HEK293 (cell line): ENCODE data around the gene TMEM125.

Source experiments
- CTCF ChIA-PET: fragments of 350-600 bp; formaldehyde crosslinking; extraction: SDS; loops from one replicate; lab custom pipeline; 2021; ENCODE audit warnings: antibody characterized with exemption; lab: Yijun Ruan, JAX
- POLR2A ChIA-PET: fragments of 300-600 bp; formaldehyde crosslinking; extraction: SDS; loops from one replicate; lab custom pipeline; 2020; ENCODE audit warnings: antibody characterized with exemption, inconsistent platforms; lab: Yijun Ruan, JAX
- H3K27ac ChIP-seq: fragments of 200-500 bp; sonication (Bioruptor generic); 2 replicates; pipeline ENCODE4 v1.5.1; 2014; ENCODE audit warnings: low read depth, low read length, control low read depth, inconsistent platforms; ENCODE audit errors: extremely low read depth
- H3K36me3 ChIP-seq, 2 experiments: fragments of 200-500 bp in 1 of 2; sonication (Bioruptor generic) in 1 of 2; 1 replicate in 1 of 2; 2 replicates in 1 of 2; pipeline ENCODE4 v1.5.1; 2014 to 2017; ENCODE audit warnings: inconsistent platforms in 2 of 2, low read length in 2 of 2; ENCODE audit not compliant: control insufficient read depth in 2 of 2, insufficient read depth in 1 of 2
- H3K4me1 ChIP-seq: fragments of 200-500 bp; sonication (Bioruptor generic); 2 replicates; pipeline ENCODE4 v1.5.1; 2014; ENCODE audit warnings: mild to moderate bottlenecking, low read length, inconsistent platforms; ENCODE audit not compliant: control insufficient read depth, insufficient read depth
- H3K4me3 ChIP-seq: 2 replicates; pipeline ENCODE4 v1.5.1; 2011; ENCODE audit warnings: low read depth, mild to moderate bottlenecking, control low read depth, low read length, moderate library complexity
- H3K9me3 ChIP-seq: fragments of 200-500 bp; sonication (Bioruptor generic); 2 replicates; pipeline ENCODE4 v1.5.1; 2014; ENCODE audit warnings: low read depth, low read length, inconsistent platforms; ENCODE audit not compliant: control insufficient read depth, insufficient read depth
- ATF2 ChIP-seq: fragments of 450-650 bp; formaldehyde crosslinking; IDR thresholded peaks from 2 replicates; pipeline ENCODE4 v1.5.1; 2016; ENCODE audit warnings: missing biosample characterization, missing genetic modification characterization, low read depth
- EGR2 ChIP-seq: fragments of 450-650 bp; formaldehyde crosslinking; IDR thresholded peaks from 2 replicates; pipeline ENCODE4 v1.5.1; 2016; ENCODE audit warnings: low read depth, missing biosample characterization, missing genetic modification characterization
- MZF1 ChIP-seq: fragments of 450-650 bp; formaldehyde crosslinking; IDR thresholded peaks from 2 replicates; pipeline ENCODE4 v1.5.1; 2017; ENCODE audit warnings: missing biosample characterization, missing genetic modification characterization, borderline replicate concordance
- ZBTB17 ChIP-seq: fragments of 450-650 bp; formaldehyde crosslinking; IDR thresholded peaks from 2 replicates; pipeline ENCODE4 v1.5.1; 2016; ENCODE audit warnings: missing biosample characterization, missing genetic modification characterization
- ZNF10 ChIP-seq: fragments of 450-650 bp; formaldehyde crosslinking; IDR thresholded peaks from 2 replicates; pipeline ENCODE4 v1.5.1; 2017; ENCODE audit warnings: missing biosample characterization, missing genetic modification characterization
- ZNF114 ChIP-seq: fragments of 450-650 bp; formaldehyde crosslinking; IDR thresholded peaks from 2 replicates; pipeline ENCODE4 v1.5.0; 2017; ENCODE audit warnings: missing biosample characterization, missing genetic modification characterization
- ZNF140 ChIP-seq: fragments of 450-650 bp; formaldehyde crosslinking; IDR thresholded peaks from 2 replicates; pipeline ENCODE4 v1.5.1; 2016; ENCODE audit warnings: missing biosample characterization, missing genetic modification characterization
- ZNF398 ChIP-seq: fragments of 450-650 bp; formaldehyde crosslinking; IDR thresholded peaks from 2 replicates; pipeline ENCODE4 v1.5.1; 2017; ENCODE audit warnings: missing biosample characterization, missing genetic modification characterization
- ZNF416 ChIP-seq: fragments of 450-650 bp; formaldehyde crosslinking; IDR thresholded peaks from 2 replicates; pipeline ENCODE4 v1.5.1; 2016; ENCODE audit warnings: missing biosample characterization, missing genetic modification characterization
- ZNF501 ChIP-seq: fragments of 450-650 bp; formaldehyde crosslinking; IDR thresholded peaks from 2 replicates; pipeline ENCODE4 v1.5.1; 2016; ENCODE audit warnings: missing biosample characterization, missing genetic modification characterization
- ZNF510 ChIP-seq: fragments of 450-650 bp; formaldehyde crosslinking; IDR thresholded peaks from 2 replicates; pipeline ENCODE4 v1.5.1; 2018; ENCODE audit warnings: mild to moderate bottlenecking, missing genetic modification characterization, missing biosample characterization; ENCODE audit not compliant: insufficient replicate concordance
- ZNF521 ChIP-seq: fragments of 450-650 bp; formaldehyde crosslinking; IDR thresholded peaks from 2 replicates; pipeline ENCODE4 v1.5.1; 2017; ENCODE audit warnings: missing biosample characterization, mild to moderate bottlenecking, missing genetic modification characterization
- ZNF530 ChIP-seq: fragments of 450-650 bp; formaldehyde crosslinking; IDR thresholded peaks from 2 replicates; pipeline ENCODE4 v1.5.1; 2016; ENCODE audit warnings: low read depth, missing biosample characterization, missing genetic modification characterization
- ZNF596 ChIP-seq: fragments of 450-650 bp; IDR thresholded peaks from 2 replicates; pipeline ENCODE4 v1.5.0; 2018; ENCODE audit warnings: missing biosample characterization, mild to moderate bottlenecking, missing genetic modification characterization, moderate library complexity
- ZNF623 ChIP-seq: fragments of 450-650 bp; formaldehyde crosslinking; IDR thresholded peaks from 2 replicates; pipeline ENCODE4 v1.5.1; 2016; ENCODE audit warnings: missing biosample characterization, missing genetic modification characterization
- ZNF704 ChIP-seq: fragments of 450-650 bp; formaldehyde crosslinking; IDR thresholded peaks from 2 replicates; pipeline ENCODE4 v1.5.1; 2016; ENCODE audit warnings: missing biosample characterization, missing genetic modification characterization
- ZNF792 ChIP-seq: fragments of 450-650 bp; formaldehyde crosslinking; IDR thresholded peaks from 2 replicates; pipeline ENCODE4 v1.5.1; 2016; ENCODE audit warnings: missing biosample characterization, missing genetic modification characterization
- ZNF830 ChIP-seq: fragments of 450-650 bp; IDR thresholded peaks from 2 replicates; pipeline ENCODE4 v1.5.0; 2018; ENCODE audit warnings: missing biosample characterization, missing genetic modification characterization, low read depth, mild to moderate bottlenecking, moderate library complexity
- ZSCAN16 ChIP-seq: fragments of 450-650 bp; formaldehyde crosslinking; IDR thresholded peaks from 2 replicates; pipeline ENCODE4 v1.5.1; 2016; ENCODE audit warnings: missing biosample characterization, missing genetic modification characterization

TMEM125 gene

GRCh38 chr1:43229826-43230780, 39.7 kb upstream of the TMEM125 start:
- POLR2A ChIA-PET = no interaction called here
- peak; percentile 51 for TF ChIP-seq ZBTB17 (tag by site-specific recombination)
- no peak for TF ChIP-seq ZNF596
- TF ChIP-seq ZNF398 (tag by site-specific recombination) = peak; percentile 58
- H3K27ac ChIP-seq = no peak overlapping the region

GRCh38 chr1:43232074-43232473, 37.7 kb upstream of the TMEM125 start:
- H3K4me1 ChIP-seq = no peaks in the 10 kb centered on the region
- no peaks in the 10 kb centered on the region for H3K36me3 ChIP-seq
- no peaks in the 10 kb centered on the region for H3K9me3 ChIP-seq
- CTCF ChIA-PET = interaction anchor here (0.6 to 11.4 kb wide), 4 partner anchors 182 to 815 kb away, joined by 3 to 110 read pairs (median 4); no protein-coding TSS in a partner anchor
- no peak overlapping the region for H3K4me3 ChIP-seq
- POLR2A ChIA-PET = interaction anchor here (0.7 kb wide), 1 partner anchor 26 kb away, joined by 3 read pairs; no protein-coding TSS in a partner anchor
- H3K27ac ChIP-seq = no peak overlapping the region
- TF ChIP-seq EGR2 (tag by site-specific recombination) = no peak
- no peak for TF ChIP-seq ZNF530
- no peak for TF ChIP-seq ZNF623 (tag by site-specific recombination)
- TF ChIP-seq ZNF416 (tag by site-specific recombination) = no peak
- no peak for TF ChIP-seq ZNF114
- no peak for TF ChIP-seq MZF1 (tag by site-specific recombination)
- TF ChIP-seq ZNF140 (tag by site-specific recombination) = no peak
- no peak for TF ChIP-seq ZNF792 (tag by site-specific recombination)
- TF ChIP-seq ZNF521 (tag by site-specific recombination) = no peak
- no peak for TF ChIP-seq ZNF830
- TF ChIP-seq ZNF704 = no peak
- TF ChIP-seq ZNF510 = no peak
- TF ChIP-seq ATF2 (tag by site-specific recombination) = no peak
- TF ChIP-seq, all 188 proteins: peak for 0

More at GRCh38 chr1:43229826-43230780, 39.7 kb upstream of the TMEM125 start:
- no peaks in the 10 kb centered on the region for H3K4me1 ChIP-seq
- H3K36me3 ChIP-seq = no peaks in the 10 kb centered on the region
- H3K4me3 ChIP-seq = no peak overlapping the region
- H3K9me3 ChIP-seq = no peaks in the 10 kb centered on the region
- CTCF ChIA-PET = interaction anchor here (0.7 to 11.4 kb wide), 6 partner anchors 15 to 317 kb away, joined by 3 to 110 read pairs (median 3); no protein-coding TSS in a partner anchor

- Histone ChIP-seq H3K9me3 (no peaks in the 10 kb centered on the region), H3K4me1 (no peaks in the 10 kb centered on the region), H3K27ac (no peak overlapping the region), H3K36me3 (no peaks in the 10 kb centered on the region)
- ChIA-PET POLR2A (interaction anchor here (1.1 kb wide), 1 partner anchor 126 kb away, joined by 3 read pairs; the partner anchor contains the start of gene CDC20), CTCF (interaction anchor here (0.9 to 11.4 kb wide), 3 partner anchors 182 to 815 kb away, joined by 3 to 110 read pairs (median 3); no protein-coding TSS in a partner anchor)
- no peak for TF ChIP-seq ZNF10 (tag by site-specific recombination)
- TF ChIP-seq ZSCAN16 (tag by site-specific recombination) = no peak
- no peak for TF ChIP-seq ZNF501 (tag by site-specific recombination)
- TF ChIP-seq, all 188 proteins: peak for 0
- H3K4me3 ChIP-seq = no peak overlapping the region
These were observed 37.3 kb upstream of the TMEM125 start for GRCh38 chr1:43232482-43232881.
